ENCODE measurements around the gene TFE3.

GRCh38 chrX:49075347-49075746, 32.2 kb upstream of the TFE3 start:
- TF ChIP-seq POLR2A (IDR thresholded peaks at IDR 0.05) (no peak), CTCF (IDR thresholded peaks at IDR 0.05) (no peak)

All from thyroid gland (tissue), 4 donors.